Stimulated activated naive CD8-positive, alpha-beta T cell treated with anti-CD3 and anti-CD28 coated beads, Interleukin-15, Interleukin-2, amounts not matched to agents 100 U/mL and 50 U/mL, for 24 hours (primary cell): ENCODE results near the gene CNTN2.

Experiments used
- ATAC-seq: fragments of 150-1000 bp; cut with Tn5 transposase; one replicate; pipeline ENCODE4 v1.10.0; 2021
- DNase-seq: peaks from one replicate; pipeline ENCODE4 v3.0.0; 2021

The CNTN2 gene

DNA sequence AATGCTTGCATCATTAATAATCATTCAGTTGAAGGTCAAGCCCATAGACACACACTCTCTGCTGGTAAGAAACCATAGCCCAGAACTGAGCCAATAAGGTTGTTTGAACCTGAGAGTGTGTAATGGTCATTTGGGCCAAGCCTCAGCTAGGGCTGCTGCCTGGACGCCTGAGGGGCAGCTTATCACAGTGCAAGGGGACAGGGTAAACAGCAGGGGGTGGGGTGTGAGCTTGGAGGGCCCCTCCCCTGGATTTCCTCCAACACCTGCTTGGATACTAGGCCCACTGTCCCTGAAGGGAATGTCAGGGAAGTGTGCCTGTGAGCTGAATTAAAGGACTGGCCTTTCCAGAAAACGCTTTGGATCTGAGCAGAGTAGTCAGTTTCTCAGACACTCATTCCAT, 24.6 kb upstream of the CNTN2 start:
- DNase-seq (no peak), ATAC-seq (no peak)

DNA sequence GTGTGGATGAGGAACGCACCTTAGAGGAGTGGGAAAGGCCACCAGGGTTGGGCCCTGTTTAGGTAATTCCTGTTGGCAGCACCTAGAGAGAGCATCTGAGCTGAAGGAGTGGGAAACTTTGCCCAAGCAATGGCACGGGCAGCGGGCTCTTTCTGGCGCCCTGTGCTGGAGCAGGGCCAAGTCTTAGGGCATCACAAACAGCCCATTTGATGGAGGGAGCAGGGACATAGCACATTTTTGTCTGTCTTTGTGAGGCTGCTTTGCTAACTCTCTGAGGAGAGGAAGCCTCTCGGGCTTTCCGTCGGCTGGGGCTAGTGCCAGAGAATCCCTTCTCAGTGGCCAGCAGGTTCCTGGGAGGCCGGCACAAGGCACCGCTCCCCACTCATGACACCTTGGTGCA, 22.5 kb upstream of the CNTN2 start:
- no peak for ATAC-seq
- no peak for DNase-seq

DNA sequence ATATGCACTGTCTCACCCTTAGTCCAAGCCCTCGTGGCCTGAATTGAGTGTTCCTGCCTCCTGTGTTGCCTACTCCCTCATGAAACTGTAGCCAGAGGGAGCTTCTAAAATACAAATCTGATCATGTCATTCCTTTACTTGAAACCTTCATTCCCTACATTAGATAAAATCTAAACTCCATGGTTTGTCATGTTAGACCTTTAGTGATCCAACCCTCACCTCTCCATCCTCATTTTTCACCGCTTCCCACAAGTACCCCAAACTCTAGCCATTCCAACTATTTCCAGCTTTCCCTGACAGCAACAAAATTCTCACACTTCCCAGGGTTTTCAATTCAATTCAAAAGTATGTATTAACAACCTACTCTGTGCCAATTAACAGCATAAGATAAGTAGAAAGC, 18.3 kb upstream of the CNTN2 start:
- DNase-seq (no peak), ATAC-seq (no peak)

DNA sequence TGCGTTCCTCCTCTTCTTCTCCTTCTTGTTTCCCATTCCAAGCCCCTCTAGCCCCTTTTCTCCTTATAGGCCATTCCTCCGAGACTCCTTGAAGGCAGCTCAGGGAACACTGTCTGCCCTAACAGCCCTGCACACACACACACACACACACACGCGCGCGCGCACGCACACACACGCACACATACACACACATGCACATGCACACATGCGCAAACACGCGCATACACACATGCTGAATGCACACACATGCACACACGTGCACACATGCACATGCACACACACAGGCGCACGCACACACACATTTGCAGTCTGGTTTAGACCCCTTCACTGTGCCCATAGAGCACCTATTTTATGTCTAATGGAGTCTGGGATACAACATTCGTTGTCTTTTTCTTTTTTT, 17.8 kb upstream of the CNTN2 start:
- ATAC-seq (no peak), DNase-seq (no peak)

DNA sequence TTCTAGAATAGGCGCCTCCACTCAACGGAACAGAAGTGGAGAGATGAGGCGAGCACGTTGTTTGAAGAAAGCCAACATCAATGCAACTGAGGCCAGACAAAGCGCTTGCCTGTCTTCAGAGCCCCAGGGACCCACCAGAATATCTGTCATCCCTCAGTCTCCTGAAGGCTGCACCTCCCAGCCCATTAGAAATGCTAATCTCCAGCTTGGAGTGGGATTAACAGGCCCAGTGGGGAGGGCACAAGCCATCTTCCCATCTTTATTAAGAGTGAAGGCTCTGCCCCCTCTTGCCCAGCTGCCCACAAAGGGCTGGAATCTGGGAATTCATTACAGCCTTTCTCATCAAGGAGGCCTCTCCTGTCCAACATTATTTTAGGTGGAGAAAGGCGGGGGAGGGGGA, 16.8 kb upstream of the CNTN2 start:
- ATAC-seq = no peak
- no peak for DNase-seq

DNA sequence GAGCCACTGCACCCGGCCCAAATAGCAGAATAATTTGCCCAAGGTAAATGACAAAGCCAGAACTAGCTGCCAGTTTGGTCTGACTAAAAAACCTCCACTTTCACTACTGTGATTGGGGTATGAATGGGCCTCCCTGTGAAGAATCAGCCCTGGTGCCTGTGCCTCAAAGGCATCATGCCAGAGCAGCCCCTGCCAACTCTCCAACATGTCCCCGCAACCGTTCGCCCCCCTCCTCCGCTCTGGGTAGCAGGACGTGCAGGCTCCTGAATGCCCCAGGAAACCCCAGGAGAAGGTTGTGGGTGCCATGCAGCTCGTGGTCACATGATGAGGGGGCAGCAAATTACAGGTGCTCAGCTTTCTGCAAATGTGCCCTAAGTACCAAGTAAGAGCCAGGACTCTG, 14.6 kb upstream of the CNTN2 start:
- ATAC-seq (no peak), DNase-seq (no peak)

DNA sequence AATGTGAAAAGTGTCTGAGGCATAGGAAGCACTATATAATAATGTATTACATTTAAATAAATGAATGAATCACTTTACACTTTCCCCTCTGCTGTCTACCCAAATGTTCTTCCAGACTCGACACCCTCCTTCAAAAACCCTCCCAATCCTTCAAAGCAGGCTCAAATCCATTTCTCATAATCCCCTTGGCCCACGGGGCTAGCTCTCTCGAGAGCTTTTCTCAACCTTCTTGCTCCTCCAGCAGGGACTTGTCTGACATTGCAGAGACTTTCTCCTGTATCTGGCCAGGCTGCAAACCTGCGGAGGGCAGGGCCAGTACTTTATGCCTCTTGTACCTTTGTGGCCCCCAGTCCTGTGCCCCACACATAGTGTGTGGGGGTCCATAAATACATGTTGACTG, 14.1 kb upstream of the CNTN2 start:
- DNase-seq = no peak
- no peak for ATAC-seq

DNA sequence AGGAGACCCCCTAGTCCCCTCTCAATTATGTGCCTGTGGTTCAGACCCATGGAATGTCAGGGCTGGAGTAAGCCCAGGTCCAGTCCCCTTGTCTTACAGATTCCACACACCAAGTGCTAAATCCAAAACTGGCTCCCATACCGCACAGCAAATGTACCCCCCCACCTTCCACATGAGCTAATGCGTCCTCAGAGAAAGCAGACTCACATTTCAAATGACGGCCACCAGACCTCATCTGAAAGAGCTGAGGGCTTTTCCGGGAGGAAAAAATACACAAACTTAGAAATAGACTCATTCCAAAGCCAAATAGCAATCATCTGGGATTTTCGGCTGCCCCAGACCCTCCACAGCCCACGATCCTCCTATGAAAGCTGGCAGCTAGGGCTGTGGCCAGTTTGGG, 12.8 kb upstream of the CNTN2 start:
- ATAC-seq (no peak), DNase-seq (no peak)

DNA sequence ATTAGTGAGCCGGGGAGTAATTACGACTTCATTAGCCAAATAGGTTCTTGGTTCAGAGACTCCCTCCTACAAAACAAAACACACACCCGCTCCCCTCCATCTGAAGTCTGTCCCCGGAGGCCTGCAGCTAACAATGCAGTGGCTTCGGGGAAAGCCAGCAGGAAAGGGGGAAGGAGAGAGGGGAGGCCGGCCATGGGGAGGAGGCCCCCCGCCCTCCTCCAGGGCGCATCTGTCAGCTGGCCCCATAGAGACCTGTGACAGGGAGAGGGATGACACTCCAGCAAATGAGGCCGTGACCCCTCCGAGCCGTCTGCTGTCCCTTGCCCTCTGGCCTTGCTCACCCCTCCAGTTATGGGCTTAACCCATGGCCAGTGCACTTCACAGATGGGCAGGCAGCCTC, 12.1 kb upstream of the CNTN2 start:
- ATAC-seq = no peak
- DNase-seq = no peak

DNA sequence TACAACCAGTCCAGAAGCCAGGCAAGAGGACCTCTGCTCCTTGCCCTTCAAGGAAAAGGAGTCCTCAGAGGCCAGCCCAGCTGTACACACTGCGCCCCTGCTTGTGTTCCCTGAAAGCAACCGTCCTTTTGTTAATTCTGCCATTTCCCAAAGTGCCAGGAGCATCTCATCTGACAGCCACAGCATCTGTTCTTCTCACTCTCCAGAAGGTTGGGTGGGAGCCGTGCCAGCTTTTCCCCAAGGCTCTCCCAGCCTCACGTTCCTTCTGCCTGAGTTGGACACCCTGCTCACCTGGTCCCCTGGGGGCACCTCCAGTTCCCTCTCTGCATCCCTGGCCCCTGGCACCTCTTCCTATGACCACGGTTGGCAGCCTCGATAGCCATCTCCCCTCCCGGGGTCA, 10.5 kb upstream of the CNTN2 start:
- DNase-seq (no peak), ATAC-seq (no peak)

DNA sequence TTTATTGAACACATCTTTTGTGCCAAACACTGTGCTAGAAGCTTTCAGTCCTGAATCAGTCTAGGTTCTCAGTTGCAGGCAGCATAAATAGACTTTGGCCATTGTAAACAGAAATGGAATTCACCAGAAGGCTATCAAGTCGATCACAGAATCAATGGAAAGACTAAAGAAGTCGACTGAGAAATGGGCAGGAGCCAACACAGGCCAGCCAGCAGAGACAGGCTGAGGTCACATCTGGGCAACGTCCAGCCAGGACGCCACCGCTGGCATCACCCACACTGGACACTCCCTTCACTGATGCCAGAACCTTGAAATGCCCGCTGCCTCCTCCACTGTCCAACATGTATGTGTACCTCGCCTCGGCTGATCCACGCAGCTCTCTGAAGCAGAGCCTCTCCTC, 5.5 kb upstream of the CNTN2 start:
- no peak for ATAC-seq
- DNase-seq = no peak

DNA sequence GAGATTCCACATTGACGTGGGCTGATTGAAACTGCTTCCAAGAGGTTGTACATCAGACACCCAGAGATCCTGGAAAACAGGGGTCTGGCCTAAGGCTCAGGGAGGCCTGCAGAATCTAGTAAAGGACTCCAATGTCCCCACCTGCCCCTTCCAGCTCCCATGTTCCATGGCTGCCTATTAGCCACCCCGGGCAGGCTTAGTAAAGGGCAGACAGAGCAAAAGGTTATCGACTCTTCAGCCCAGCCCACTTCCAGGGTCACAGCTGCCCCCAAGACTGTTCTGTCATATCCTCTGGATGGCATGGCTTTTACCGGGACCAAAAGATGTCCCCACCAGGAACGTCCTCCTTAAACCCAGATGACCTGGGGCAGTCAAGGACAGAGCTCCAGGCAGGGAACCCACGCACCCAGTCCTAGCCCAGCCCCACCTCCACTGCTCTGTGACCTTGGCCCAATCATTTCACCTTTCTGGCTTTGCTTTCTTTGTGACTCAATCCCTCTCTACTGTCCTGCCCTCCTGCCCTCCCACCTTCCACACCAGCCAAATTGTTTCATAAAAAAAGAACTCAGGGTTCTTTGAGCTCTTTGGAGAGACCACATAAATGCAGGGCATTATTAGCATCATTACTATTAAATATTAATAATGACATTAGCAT, 4.8 kb upstream of the CNTN2 start:
- DNase-seq = no peak

DNA sequence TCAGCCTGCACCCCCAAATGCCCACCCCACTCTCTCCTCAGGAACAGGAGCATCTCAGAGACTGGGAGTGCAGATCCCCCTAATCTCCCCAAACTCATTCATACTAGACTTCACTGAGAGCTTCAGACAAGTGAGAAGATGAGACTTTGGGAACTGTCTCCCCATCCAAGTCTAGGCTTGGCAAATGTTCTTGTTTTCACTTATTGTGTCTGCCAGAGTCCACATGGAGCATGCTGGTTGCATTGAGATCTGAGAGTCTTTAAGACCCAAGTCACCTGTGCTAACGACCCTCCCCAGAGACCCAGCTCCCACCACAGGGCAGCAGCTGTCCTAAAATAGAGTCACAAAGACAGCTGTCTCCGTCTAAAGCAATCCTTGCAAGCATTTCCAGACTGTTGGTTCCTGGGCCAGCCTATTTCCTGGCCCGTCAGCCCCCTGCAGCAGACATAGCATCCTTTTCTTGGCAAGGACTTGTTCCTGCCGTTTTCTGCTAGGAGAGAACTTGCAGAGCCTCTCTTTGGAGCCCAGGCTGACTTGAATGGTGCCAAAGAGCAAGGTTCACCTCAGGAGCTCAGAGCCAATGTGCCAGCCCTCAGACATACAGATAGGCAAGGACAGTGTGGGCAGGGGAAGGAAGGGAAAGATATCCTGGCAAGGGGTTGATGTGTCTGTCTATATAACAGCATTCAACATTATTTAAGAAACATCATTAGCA, 1.9 kb upstream of the CNTN2 start:
- no peak for ATAC-seq
- no peak for DNase-seq

More for the DNA sequence above, 4.8 kb upstream of the CNTN2 start:
- no peak for ATAC-seq

DNA sequence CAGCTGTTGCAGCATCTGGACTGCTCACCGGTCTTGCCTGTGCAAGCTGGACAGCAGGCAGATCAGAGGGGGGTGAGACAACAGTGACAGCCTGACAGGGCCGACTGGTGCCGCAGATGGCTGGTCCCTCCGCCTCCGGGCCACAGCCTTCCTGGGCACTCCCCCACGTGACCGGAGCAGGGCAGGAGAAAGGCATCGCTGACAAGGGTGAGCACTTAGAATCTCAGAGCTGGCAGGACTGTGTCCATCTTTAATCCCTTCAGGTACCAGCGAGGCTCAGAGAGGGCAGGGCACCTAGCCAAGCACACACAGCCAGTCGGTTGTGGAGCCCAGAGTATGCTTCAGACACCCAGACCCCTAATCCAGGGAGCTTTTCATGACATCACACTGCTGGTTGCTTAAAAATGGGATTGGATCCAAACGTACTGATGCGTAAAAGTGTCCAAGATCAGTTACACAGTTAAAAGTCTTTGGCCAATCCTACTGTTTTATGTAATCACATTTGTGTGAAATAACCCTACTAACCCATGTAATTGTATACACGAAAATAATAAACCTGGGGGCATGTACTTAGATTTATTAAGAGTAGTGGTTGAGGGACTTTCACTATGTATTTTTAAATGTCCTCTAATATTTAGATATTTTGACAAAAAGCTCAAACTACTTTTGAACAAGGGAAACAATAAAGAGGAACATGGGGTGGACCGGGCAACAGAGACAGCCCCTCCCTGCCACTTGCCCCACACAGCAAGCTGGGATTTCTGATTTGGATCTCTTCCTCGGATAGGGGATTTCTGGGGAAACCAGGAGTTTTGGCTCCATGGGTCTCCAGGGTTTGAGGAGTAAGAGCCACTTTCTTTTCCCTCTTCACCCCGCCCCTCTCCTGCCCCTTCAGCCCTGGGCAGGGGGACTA, 758 bp upstream of the CNTN2 start:
- no peak for DNase-seq

DNA sequence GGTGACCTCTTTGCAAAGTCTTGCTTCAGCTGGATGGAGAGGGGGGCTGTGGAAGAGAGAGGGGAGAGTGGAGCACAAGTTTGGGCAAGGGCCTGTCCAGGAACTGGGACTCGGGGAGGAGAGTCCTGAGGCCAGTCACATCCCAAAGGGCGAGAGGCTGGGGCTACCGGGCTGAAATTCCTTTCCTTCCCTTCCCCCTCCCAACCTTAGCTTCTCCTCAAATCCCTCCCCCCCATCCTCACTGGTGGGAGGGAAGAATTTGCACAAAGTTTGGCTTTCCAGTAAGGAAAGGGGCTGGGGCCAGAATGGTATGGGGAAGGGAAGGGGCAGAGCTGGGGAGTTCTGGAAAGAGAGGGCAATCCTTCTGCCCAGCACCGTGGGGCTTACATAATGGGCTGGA, 854 bp downstream of the CNTN2 start:
- no peak for DNase-seq
- no peak for ATAC-seq

More for the DNA sequence above, 758 bp upstream of the CNTN2 start:
- ATAC-seq = no peak

DNA sequence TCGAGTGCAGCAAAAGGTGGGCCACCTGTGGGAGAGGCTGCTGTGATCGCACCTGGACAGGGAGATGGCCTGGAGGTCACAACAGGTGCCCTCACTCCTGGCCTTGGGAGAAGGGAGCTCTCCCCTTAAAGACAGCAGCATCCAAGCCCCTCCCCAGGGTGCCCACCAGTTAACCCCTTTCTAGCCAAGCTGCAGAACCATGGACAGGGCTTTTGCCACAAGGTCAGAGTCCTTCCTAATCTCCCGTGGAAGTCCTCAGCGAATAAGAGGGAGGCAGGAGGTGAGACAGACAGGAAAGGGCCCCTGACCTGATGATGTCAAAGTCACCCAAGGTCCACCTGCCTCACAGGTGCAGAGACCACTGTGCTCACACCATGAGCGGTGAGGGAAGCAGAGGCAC, 1.7 kb downstream of the CNTN2 start:
- ATAC-seq (no peak), DNase-seq (no peak)

DNA sequence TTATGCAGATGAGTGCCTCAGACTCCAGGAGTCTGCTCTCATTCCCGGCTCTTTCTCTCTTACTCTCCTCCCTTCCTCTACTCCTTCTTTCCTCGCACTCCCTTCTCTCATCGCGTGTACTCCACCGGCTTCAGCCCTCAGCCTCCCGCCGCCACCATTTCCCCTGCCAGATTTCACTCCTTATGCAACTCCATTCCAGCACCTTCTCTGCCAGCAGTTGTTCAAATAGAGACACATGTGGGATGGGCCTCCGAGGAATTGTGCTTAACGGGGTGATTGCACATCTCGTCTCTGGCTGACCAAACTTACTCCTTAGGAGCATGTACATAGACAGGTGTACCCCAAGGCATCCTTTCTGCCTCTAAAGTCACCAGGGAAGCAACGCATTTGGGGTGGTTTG, 2.1 kb downstream of the CNTN2 start:
- ATAC-seq = no peak
- no peak for DNase-seq

DNA sequence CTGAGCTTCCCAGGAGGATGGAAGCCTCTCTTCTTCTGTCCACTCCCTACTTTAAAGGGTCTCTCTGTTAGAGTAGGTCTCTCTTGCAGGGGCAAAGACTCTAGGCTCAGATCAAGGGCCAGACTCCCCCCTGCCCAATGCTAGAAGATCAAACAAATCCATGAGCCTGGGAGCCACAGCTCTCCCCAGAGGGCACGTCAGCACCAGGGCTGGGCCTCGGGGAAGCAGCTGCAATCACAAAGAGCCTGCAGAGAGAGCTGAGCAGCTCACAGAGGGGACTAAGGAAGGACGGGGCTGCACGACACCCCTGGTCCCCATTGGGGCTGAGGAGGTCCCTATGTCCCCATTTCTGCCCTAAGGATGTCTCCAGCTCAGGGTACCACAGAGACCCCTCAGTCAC, 3.9 kb downstream of the CNTN2 start:
- no peak for ATAC-seq
- no peak for DNase-seq

DNA sequence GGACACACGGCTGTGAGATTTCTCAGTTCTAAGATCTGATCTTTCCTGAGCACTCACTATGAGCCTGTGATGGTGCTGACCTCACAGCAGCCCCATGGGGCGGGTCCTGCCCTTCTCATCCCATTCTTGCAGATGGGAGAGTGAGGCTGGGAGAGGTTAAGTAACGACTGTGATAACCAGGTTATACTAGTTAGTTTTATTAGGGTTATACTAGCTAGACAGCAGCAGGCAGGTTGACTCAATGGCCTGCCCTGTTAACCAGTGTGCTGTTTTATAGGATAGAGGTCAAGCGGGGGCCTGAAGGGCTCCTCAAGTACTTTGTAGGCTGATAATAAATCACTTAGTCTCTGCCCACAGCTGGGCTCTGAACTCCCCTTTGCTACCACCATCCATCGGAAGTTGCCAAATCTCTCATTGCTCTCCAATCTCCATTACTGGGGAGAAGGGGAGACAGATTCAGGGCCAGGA, 4.8 kb downstream of the CNTN2 start:
- ATAC-seq = no peak
- no peak for DNase-seq

DNA sequence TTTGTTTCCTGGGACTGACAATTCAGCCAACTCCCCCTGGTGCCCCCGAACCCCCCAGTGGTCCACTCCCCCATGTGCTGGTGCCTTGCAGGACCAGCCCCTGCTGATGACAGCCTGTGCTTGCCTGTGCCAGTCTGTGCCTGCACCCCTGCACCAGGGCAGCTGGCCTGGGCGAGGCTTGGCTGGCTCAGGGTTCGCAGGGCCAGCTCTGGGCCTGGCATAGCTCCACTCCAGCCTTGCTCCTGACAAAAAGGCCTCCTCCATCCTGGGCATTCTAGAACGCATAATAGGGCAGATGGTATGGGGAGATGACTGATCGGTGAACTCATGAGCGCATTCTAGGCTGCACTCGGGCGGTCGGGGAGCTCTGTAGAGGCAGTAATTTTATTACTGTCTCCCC, 5.4 kb downstream of the CNTN2 start:
- ATAC-seq (no peak), DNase-seq (no peak)

DNA sequence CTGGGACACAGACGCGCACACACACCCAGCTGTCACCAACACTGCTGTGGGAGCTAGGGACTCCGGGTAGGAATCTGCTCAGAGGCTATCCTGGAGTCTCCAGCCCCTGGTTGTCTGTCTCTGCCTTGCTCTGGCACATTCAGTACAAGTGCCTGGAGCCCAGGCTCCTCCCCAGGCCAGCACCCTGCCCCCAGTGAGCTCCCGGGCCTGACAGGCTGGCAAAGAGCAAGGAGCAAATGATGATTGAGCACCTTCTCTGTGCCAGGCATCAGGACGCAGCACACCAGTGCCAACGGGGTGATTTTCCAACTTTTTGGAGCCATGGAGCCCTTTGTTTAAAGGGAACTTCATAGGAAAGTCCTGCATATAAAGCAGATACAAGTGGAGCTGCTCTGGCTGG, 6.5 kb downstream of the CNTN2 start:
- no peak for ATAC-seq
- no peak for DNase-seq

DNA sequence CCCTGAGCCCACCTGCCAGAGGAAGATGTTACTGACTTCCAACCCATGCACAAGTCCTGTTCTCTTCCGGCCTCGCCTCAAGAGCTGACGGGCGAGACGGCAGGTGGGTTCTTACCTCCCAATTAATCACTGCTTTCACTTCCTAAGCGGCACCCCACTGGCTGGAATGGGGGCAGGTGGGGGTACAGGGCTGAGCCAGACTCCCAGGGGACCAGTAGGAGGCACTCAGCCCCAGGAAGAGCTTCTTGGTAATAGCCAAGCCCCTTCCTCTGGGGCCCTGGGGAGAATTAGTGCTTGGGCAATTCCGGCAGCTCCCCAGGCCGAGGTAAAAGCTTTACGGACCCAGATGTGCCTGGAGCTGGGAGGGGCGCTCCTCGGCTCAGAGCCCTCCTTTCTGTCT, 9.7 kb downstream of the CNTN2 start:
- DNase-seq (no peak), ATAC-seq (no peak)

DNA sequence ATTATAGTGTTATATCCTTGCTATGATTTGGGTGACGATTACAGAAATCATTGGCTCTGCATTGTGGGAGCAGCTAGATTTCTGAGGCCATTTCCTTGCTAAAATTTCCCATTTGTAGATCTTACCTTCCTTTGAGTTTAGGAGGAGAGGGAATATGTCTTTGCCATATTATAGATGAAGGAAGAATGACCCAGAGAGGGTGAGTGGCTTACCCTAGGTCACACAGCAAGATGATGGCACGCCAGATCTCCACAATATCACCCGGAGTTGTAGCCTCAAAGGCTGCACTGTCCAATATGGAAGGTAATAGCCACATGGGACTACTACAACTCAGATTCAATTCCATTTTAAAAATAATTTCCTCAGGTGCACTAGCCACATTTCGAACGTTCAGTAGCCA, 10.3 kb downstream of the CNTN2 start:
- DNase-seq = no peak

More for the DNA sequence above, 10.3 kb downstream of the CNTN2 start:
- ATAC-seq = no peak
